HepG2 (cell line): Measurements from ENCODE around the gene PYY. TPM values are rescaled to one million over a fixed set of nuclear protein-coding genes. Genes with fewer than 3 reads are reported as not detected.

Source experiments
- FOSL2 ChIP-seq: sonication (generic); formaldehyde crosslinking; IDR thresholded peaks from 2 replicates; pipeline ENCODE4 v1.4.0; 2020; ENCODE audit warnings: missing genetic modification reagents
- GABPA ChIP-seq, 2 experiments: IDR thresholded peaks; 2 replicates each; pipeline ENCODE4 v1.6.1; 2011 to 2016; ENCODE audit warnings: low read depth in 2 of 2, low read length in 1 of 2, missing biosample characterization in 1 of 2, missing genetic modification characterization in 1 of 2
- HIVEP1 ChIP-seq: sonication (generic); formaldehyde crosslinking; IDR thresholded peaks from 2 replicates; pipeline ENCODE4 v1.4.0; 2020; ENCODE audit warnings: mild to moderate bottlenecking, missing genetic modification reagents
- KLF16 ChIP-seq, 2 experiments: sonication (generic) in 1 of 2; formaldehyde crosslinking in 1 of 2; IDR thresholded peaks; 2 replicates each; pipeline versions ENCODE4 v1.6.1 to v1.8.0; 2016 to 2023; ENCODE audit warnings: missing genetic modification reagents in 2 of 2, missing compliant biosample characterization in 1 of 2
- NFIC ChIP-seq: IDR thresholded peaks from 2 replicates; pipeline ENCODE4 v1.6.1; 2012; ENCODE audit warnings: mild to moderate bottlenecking, low read length, inconsistent platforms
- SAFB2 ChIP-seq: sonication (generic); formaldehyde crosslinking; IDR thresholded peaks from 2 replicates; pipeline ENCODE4 v1.5.1; 2020; ENCODE audit warnings: missing genetic modification reagents, low read depth, mild to moderate bottlenecking, borderline replicate concordance
- SOX5 ChIP-seq: IDR thresholded peaks from 2 replicates; pipeline ENCODE4 v1.6.1; 2016; ENCODE audit warnings: borderline replicate concordance
- THAP7 ChIP-seq: sonication (generic); formaldehyde crosslinking; IDR thresholded peaks from 2 replicates; pipeline ENCODE4 v1.8.1; 2023; ENCODE audit warnings: mild to moderate bottlenecking, missing genetic modification reagents
- ZBTB40 ChIP-seq, 2 experiments: fragments of 450-650 bp in 1 of 2; sonication (generic) in 1 of 2; formaldehyde crosslinking in 1 of 2; IDR thresholded peaks; 2 replicates each; pipeline versions ENCODE4 v1.6.1 to v1.8.0; 2016 to 2022; ENCODE audit warnings: antibody characterized with exemption in 1 of 2, mild to moderate bottlenecking in 1 of 2, missing genetic modification reagents in 1 of 2
- ZFP91 ChIP-seq: sonication (generic); formaldehyde crosslinking; IDR thresholded peaks from 2 replicates; pipeline ENCODE4 v1.9.0; 2022; ENCODE audit warnings: missing genetic modification reagents, mild to moderate bottlenecking, borderline replicate concordance
- ZNF12 ChIP-seq: sonication (generic); formaldehyde crosslinking; IDR thresholded peaks from 2 replicates; pipeline ENCODE4 v1.5.0; 2020; ENCODE audit warnings: missing genetic modification reagents
- ZNF30 ChIP-seq: sonication (generic); formaldehyde crosslinking; IDR thresholded peaks from 2 replicates; pipeline ENCODE4 v1.5.0; 2020; ENCODE audit warnings: mild to moderate bottlenecking, missing genetic modification reagents
- ZNF34 ChIP-seq: sonication (generic); formaldehyde crosslinking; IDR thresholded peaks from 2 replicates; pipeline ENCODE4 v1.4.0; 2020; ENCODE audit warnings: mild to moderate bottlenecking, missing genetic modification reagents, borderline replicate concordance
- ZNF354B ChIP-seq: sonication (generic); formaldehyde crosslinking; IDR thresholded peaks from 2 replicates; pipeline ENCODE4 v1.8.0; 2022; ENCODE audit warnings: mild to moderate bottlenecking, missing genetic modification reagents
- ZNF530 ChIP-seq: sonication (generic); formaldehyde crosslinking; IDR thresholded peaks from 2 replicates; pipeline ENCODE4 v1.5.0; 2020; ENCODE audit warnings: low read depth, mild to moderate bottlenecking, missing genetic modification reagents
- ZNF546 ChIP-seq: sonication (generic); formaldehyde crosslinking; conservative IDR thresholded peaks from 2 replicates; pipeline ENCODE4 v1.8.1; 2023; ENCODE audit warnings: mild to moderate bottlenecking, missing genetic modification reagents
- ZNF746 ChIP-seq: sonication (generic); formaldehyde crosslinking; IDR thresholded peaks from 2 replicates; pipeline ENCODE4 v1.8.0; 2022; ENCODE audit warnings: mild to moderate bottlenecking, missing genetic modification reagents
- polyA plus RNA-seq, 8 experiments: library from polyadenylated mRNA; depleted of rRNA in 3 of 8; stranded (reverse) in 7 of 8; unstranded in 1 of 8; fragments of >200 nt; fragmentation: Illumina TruSeq in 4 of 8; extraction: Trizol in 4 of 8; gene quantifications; 2 replicates each; pipeline versions ENCODE4 v1.2.1 to v1.2.3, GENCODE V29; 2011 to 2016; ENCODE audit warnings: low read depth in 4 of 8, missing spikeins in 1 of 8, mixed read lengths in 1 of 8; ENCODE audit not compliant: insufficient read depth in 1 of 8
- total RNA-seq, 5 experiments: library from RNA; depleted of rRNA; stranded (reverse); fragments of >200 nt; fragmentation: Illumina TruSeq; extraction: Trizol; gene quantifications; 2 replicates each; pipeline ENCODE4 v1.2.3, GENCODE V29; 2016; ENCODE audit warnings: low read depth in 1 of 5

PYY gene
- total and polyA plus RNA-seq, 2 of the 13 experiments (the other 11 are each of a cell fraction or from before 2014, with no cell fraction given): 0.25 TPM; not detected in 1

DNA sequence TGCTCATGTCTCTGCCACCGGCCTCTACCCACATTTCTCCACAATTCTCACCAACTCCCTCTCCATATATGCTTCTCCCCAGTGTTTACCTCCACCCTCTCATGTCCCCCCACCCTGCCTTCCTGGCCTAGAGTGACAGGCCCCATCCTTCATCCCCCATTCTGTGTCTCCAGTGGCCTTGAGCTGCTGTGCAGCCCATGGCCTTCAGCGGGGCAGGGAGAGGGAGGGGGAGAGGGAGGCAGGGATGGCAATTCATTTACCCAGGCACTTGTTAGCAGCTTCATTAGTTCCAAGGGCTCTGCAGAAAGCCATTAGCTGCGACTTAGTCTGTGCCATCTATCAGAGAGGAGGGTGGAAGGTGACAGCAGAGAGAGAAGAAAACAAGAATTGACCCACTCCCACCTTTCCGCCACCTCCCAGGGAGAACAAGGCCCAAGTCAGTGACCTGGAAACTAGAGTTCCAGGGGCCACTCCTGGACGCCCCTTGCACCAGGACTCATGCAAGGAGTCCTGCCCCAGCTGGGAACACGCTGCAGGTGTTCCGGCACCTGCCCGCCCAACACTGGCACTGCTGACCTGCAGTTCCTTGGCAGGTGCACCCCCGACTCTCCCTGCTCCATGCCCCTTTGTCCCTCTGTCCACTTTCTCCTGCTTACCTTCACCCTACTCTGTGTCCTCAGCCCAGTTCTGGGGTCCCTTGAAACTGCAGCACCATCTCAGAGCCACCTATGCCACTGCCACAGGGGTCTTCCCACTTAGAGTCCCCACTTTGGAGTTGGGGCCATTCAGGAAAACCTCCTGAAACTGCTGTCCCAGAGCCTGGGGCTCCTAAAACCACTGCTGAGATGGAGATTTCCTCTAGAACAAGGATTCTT lies 23.5 kb upstream of the PYY start (continued):
- TF ChIP-seq ZNF12 (CRISPR knock-in tag) (no peak), ZNF354B (no peak), THAP7 (CRISPR knock-in tag) (no peak), ZNF746 (CRISPR knock-in tag) (no peak), ZNF30 (no peak), FOSL2 (CRISPR knock-in tag) (no peak), NFIC (no peak), ZFP91 (no peak; the same call in 1 of the 2 replicates), ZBTB40 (IDR thresholded peaks at IDR 0.05) (no peak), ZBTB40 (CRISPR knock-in tag; IDR thresholded peaks at IDR 0.05) (no peak), GABPA (IDR thresholded peaks at IDR 0.05; ENCODE audit: low read depth, low read length) (no peak), GABPA (CRISPR knock-in tag; IDR thresholded peaks at IDR 0.05; ENCODE audit: low read depth) (no peak), SOX5 (no peak), KLF16 (CRISPR knock-in tag; IDR thresholded peaks at IDR 0.05) (no peak), ZNF34 (no peak), HIVEP1 (no peak), ZNF546 (CRISPR knock-in tag) (no peak), SAFB2 (no peak), ZNF530 (CRISPR knock-in tag) (no peak)
